SKM-1 treated with dmso at 0.1 percent for 144 hours (cell line): Measurements from ENCODE around the gene EFNA5.

Experiments
- DNase-seq: peaks from one replicate; lab custom pipeline; 2025; ENCODE audit not compliant: unreplicated experiment; lab: John Stamatoyannopoulos, UW

EFNA5 gene

GRCh38 chr5:107549567-107549966, 121.2 kb downstream of the EFNA5 start:
- DNase-seq = no peak

DNA sequence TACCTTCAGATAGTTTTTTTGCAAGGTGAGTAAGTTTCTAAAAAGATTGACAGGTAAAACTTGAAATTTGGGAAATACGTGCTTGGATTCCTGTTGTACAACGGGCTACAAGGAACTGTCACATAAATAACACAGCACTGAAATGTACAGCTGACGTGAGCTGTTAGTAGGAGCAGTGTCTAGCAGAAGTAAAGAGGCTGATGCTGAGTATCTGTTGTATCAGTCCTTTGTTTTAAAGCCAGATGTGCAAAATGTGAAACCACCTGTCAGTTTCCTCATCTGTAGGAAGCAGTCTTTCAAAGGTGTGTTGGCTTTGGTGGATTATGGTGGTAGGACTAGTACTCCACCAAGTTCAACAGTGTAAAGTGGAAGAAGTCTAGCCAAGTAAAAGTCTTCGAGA, 122.3 kb downstream of the EFNA5 start:
- DNase-seq = no peak

- no peak for DNase-seq
Measured at GRCh38 chr5:107546719-107547118, 124.0 kb downstream of the EFNA5 start.

GRCh38 chr5:107545486-107545885, 125.3 kb downstream of the EFNA5 start:
- DNase-seq = no peak

DNA sequence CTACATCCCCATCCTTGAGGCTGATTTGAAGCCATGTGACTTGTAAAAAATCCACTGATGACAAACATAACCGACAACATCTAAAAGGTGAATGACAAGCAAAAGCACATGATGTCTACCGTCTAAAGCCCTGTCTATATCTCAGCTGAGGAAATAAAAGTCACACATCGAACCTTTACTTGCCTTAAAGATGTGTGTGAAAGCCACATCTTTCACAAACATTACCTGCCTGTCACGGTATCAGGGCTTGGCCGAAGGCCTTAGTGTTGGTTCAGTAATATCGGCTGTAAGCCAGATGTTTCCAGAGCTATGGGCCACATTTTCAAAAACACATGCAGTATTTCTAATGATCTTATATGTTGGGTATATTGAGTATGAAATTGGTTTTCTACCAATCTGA, 125.8 kb downstream of the EFNA5 start:
- DNase-seq = no peak

- DNase-seq = no peak
Measured at GRCh38 chr5:107544476-107544875, 126.3 kb downstream of the EFNA5 start.

DNA sequence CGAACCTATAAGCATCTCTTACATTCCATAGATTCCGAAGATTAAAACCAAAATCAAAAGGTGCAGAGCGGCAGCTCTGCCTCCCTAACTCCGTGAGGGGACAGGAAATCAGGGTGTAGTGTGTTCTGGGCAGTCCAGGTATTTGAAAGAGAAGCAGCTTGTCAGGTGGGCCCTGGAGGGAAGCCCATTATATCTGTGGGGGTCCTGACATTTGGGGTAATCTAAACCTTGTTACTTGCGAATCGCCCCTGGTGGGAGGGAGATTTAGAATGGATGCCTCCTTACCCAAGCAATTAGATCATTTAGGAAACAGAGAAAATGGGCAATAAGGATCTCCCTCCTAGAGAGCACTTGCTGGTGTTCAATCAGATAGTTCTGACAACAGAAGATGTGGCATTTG, 126.9 kb downstream of the EFNA5 start:
- DNase-seq = no peak

- DNase-seq = no peak
Measured at GRCh38 chr5:107542831-107543231, 127.9 kb downstream of the EFNA5 start.

GRCh38 chr5:107542428-107542827, 128.3 kb downstream of the EFNA5 start:
- no peak for DNase-seq

- DNase-seq = no peak
Measured at GRCh38 chr5:107541400-107541799, 129.3 kb downstream of the EFNA5 start.

DNA sequence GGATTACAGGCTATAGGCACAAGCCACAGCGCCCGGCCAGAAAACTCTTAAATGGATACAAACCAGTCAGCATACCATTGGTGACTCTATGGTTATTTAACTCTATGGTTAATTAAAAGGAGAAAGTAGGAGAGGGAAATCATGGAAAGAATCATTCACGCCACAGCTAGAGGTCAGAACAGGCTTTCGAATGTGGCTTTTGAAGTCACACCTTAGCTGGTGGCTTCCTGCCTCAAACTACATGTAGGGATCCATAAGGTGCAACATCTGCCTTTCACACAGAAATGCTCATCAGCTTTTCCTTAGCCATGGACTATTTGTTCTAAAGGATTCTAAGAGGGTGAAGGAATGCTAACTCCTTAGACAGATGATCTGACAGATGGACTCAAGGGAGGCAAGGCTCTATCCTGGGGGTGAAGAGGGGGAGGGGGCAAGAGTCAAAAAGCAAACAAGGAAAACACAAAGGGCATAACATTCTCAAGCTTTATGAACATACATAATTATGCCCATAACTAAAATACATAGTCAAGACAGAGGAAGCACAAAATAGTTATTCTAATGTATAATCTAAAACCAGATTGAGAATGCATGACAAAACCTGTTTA, 130.9 kb downstream of the EFNA5 start:
- DNase-seq = no peak

DNA sequence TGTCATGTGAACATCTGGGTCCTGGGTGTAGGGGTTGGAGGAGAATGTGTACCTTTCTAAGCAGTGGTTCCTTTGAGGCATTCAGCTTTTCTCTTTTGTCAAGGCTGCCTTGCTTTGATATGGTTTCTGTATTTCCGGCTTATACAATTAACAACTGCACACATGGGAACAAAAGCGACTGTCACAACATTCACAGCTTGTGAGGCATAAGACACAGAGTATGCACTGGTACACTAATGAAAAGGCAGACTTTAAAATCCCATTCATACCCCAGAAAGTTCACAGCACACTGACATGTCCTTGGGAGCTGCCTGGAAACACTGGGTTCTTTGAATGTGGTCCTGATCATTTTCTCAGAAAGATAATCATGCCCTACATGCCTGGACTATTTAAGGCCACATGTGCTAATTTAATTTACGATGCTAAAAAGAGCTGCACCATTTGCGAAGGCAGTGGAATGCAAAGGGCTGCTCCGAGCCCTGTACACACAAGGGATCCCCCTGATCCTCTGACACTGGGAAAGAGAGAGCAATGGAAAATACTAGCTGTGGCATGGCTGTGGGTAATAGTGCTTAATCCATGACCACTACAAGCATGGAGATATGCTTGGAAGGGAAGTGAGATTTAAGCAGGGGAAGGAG, 131.8 kb downstream of the EFNA5 start:
- DNase-seq = no peak

DNA sequence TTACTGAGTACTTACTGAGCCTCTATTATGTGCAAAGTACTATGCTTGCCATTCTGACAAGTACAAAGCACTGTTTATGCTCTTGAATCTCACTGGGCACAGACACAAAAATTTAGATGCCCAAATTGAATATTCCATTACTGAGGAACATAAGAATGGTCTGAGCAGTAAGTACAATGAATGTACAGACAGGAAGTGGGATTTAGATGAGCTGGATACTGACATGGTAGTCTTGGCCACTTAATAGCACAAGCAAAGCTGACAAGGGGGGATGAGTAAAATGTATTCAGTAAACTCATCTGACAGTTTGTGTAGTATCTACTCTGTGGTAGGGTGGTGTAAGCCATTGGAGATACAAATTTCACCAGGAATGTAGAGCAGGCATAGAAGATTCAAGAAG, 132.4 kb downstream of the EFNA5 start:
- DNase-seq = no peak

DNA sequence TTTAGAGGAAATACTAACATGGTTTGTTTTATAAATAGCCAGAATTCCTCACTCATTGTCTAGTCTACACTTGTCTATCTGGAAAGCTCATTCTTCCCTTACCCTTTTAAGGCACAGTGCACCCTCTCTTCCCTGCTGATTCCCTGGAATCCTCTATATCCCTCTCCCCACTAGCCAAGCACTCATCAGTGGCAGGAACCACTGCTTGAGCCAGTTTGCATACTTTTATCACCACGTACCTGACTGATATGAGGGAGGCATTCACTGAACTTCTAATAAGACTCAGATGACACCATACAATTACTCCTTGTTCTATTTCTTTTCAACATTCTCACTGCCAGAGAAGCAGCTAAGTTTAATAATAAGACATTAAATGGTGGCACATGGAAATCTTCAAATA, 134.9 kb downstream of the EFNA5 start:
- DNase-seq = no peak

DNA sequence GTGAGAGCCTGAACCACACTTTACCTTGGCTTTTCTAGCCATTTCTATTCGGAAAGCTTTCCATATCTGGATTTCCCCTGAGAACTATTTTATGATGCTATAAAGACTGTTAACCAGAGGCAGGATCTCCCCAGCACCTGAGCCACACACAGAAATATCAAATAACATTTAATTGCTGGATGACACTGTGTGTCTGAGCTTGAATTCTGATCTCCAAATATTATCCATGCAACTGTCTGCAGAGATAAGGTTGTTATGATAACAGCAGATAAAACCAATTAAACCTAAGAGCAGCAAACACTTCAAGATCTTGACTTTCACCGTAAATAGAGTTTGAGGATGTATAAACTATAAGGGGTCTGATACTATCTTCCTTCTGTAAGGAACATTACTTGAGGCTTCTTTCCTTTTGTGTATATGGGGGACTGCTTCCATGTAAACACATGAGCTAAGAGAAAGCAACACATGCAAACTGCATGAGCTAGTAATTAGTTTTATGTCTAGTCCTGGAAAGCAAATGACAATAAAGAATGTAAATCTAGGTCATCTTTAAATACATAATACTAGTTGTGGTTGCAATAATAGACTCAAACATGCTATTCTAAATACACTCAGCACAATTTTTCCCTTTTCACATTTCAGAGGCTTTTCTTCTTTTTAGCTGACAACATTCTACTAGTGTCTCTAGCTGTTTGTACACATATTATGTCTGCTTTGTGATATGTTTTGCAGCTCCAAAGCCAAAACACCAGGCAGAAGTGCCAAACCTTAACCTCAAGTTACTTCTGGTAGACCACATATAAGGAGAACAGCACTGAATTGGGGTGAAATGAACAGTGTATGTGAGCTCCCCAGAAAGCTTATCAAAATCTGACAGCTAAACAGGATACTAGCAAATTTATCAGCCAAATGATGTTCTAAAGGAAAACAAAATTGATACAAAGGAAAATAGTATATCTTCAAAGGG, 136.5 kb downstream of the EFNA5 start:
- no peak for DNase-seq

GRCh38 chr5:107532916-107533315, 137.8 kb downstream of the EFNA5 start:
- no peak for DNase-seq

DNA sequence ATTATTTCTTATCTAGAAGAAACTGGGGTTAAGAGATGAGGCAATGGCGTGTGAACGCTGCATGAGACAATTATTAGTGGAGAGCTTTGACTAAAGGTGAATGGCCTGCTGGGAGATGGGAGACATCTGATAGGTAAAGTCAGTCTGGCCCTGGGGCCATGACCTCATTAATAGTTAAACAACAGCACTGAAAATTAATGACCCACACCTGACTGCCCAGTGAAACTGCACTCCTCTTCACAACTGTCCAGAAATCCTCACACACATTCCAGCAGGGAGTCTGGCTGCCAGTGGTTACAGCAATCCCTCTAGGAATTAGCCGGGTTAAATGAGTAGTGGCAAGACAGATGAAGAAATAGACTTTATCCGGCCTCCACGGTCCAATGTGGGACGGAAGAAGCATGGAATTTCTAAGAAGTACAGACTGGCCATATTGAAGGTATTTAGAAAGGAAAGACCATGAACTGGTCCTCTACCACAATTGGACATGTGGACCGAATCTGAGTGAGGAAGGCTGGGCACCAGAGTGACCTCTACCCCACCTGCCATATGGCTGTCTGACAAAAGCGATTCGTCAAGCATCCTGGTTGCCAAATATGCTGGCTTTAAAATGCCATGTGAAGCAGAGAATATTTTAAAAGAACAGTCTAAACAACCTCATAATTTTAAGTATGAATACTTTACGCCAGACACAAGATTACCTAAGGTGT, 138.4 kb downstream of the EFNA5 start:
- no peak for DNase-seq

DNA sequence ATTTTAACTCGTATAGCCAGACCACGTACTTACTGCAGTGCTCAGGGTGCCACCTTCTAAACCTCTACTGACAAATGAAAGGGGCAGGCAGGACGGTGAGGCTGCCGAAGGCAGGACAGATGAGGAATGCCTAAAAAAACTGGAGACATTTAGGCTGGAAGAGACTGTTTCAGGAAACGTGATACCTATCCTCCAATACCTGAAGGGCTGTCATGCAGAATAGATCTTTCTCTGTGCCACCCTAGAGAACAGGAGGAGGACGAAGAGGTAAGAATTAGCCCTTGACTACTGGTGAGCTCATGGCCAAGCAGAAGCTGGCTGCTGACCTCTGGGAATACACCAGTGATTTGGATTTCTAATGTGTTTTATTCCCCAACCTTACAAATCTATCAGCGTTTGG, 139.4 kb downstream of the EFNA5 start:
- DNase-seq = no peak

- no peak for DNase-seq
Measured at GRCh38 chr5:107529618-107530017, 141.1 kb downstream of the EFNA5 start.

- DNase-seq = no peak
Measured at GRCh38 chr5:107526270-107526937, 144.3 kb downstream of the EFNA5 start.

GRCh38 chr5:107524111-107524510, 146.6 kb downstream of the EFNA5 start:
- no peak for DNase-seq
